HepG2 (cell line): ENCODE data around the gene APRT. TPM values are rescaled to one million over a fixed set of nuclear protein-coding genes. Genes with fewer than 3 reads are reported as not detected.
A peak's percentile ranks its signal among the peaks of the same experiment; 100 is the strongest.

ENCODE experiments used
- CREB1 ChIP-seq, 2 experiments: fragments of 450-650 bp in 1 of 2; IDR thresholded peaks; 2 replicates each; pipeline ENCODE4 v1.6.1; 2016 to 2017; ENCODE audit warnings: control low read depth in 1 of 2, mild to moderate bottlenecking in 1 of 2, missing compliant biosample characterization in 1 of 2, missing genetic modification characterization in 1 of 2
- E2F5 ChIP-seq: sonication (generic); formaldehyde crosslinking; conservative IDR thresholded peaks from 2 replicates; pipeline ENCODE4 v1.4.0; 2020; ENCODE audit warnings: missing genetic modification reagents
- MXD1 ChIP-seq: sonication (generic); formaldehyde crosslinking; IDR thresholded peaks from 2 replicates; pipeline ENCODE4 v1.4.0; 2020; ENCODE audit warnings: mild to moderate bottlenecking, missing genetic modification reagents
- TFDP1 ChIP-seq: IDR thresholded peaks from 2 replicates; pipeline ENCODE4 v1.6.1; 2016; ENCODE audit warnings: missing compliant biosample characterization, missing genetic modification reagents, borderline replicate concordance
- ZBTB21 ChIP-seq: sonication (generic); formaldehyde crosslinking; IDR thresholded peaks from 2 replicates; pipeline ENCODE4 v1.4.0; 2020; ENCODE audit warnings: missing genetic modification reagents
- ZHX2 ChIP-seq, 2 experiments: sonication (generic) in 1 of 2; formaldehyde crosslinking in 1 of 2; IDR thresholded peaks; 2 replicates each; pipeline versions ENCODE4 v1.6.1 to v1.9.0; 2014 to 2022; ENCODE audit warnings: antibody characterized with exemption in 1 of 2, borderline replicate concordance in 1 of 2, inconsistent platforms in 1 of 2, low read depth in 1 of 2, missing genetic modification reagents in 1 of 2
- ZNF235 ChIP-seq: sonication (generic); formaldehyde crosslinking; IDR thresholded peaks from 2 replicates; pipeline ENCODE4 v1.8.1; 2023; ENCODE audit warnings: mild to moderate bottlenecking, missing genetic modification reagents, borderline replicate concordance
- ZNF333 ChIP-seq: sonication (generic); formaldehyde crosslinking; IDR thresholded peaks from 2 replicates; pipeline ENCODE4 v1.4.0; 2020; ENCODE audit warnings: mild to moderate bottlenecking, missing genetic modification reagents, borderline replicate concordance
- ZNF468 ChIP-seq: sonication (generic); formaldehyde crosslinking; IDR thresholded peaks from 2 replicates; pipeline ENCODE4 v1.8.0; 2022; ENCODE audit warnings: mild to moderate bottlenecking, moderate library complexity, missing genetic modification reagents
- ZNF710 ChIP-seq: sonication (generic); formaldehyde crosslinking; IDR thresholded peaks from 2 replicates; pipeline ENCODE4 v1.5.0; 2020; ENCODE audit warnings: mild to moderate bottlenecking, missing genetic modification reagents, borderline replicate concordance
- ZNF776 ChIP-seq: sonication (generic); formaldehyde crosslinking; IDR thresholded peaks from 2 replicates; pipeline ENCODE4 v1.4.0; 2020; ENCODE audit warnings: mild to moderate bottlenecking, missing genetic modification reagents
- polyA plus RNA-seq, 8 experiments: library from polyadenylated mRNA; depleted of rRNA in 3 of 8; stranded (reverse) in 7 of 8; unstranded in 1 of 8; fragments of >200 nt; fragmentation: Illumina TruSeq in 4 of 8; extraction: Trizol in 4 of 8; gene quantifications; 2 replicates each; pipeline versions ENCODE4 v1.2.1 to v1.2.3, GENCODE V29; 2011 to 2016; ENCODE audit warnings: low read depth in 4 of 8, missing spikeins in 1 of 8, mixed read lengths in 1 of 8; ENCODE audit not compliant: insufficient read depth in 1 of 8
- total RNA-seq, 5 experiments: library from RNA; depleted of rRNA; stranded (reverse); fragments of >200 nt; fragmentation: Illumina TruSeq; extraction: Trizol; gene quantifications; 2 replicates each; pipeline ENCODE4 v1.2.3, GENCODE V29; 2016; ENCODE audit warnings: low read depth in 1 of 5

The APRT gene
- total and polyA plus RNA-seq, 2 of the 13 experiments (the other 11 are each of a cell fraction or from before 2014, with no cell fraction given) = 155 to 242 TPM

- TF ChIP-seq TFDP1 (CRISPR knock-in tag) (peak; percentile 16; the same call in 1 of the 2 replicates), ZNF710 (CRISPR knock-in tag) (0 out of 2 replicates have a peak, but pooled peaks have one; percentile 43), MXD1 (CRISPR knock-in tag) (0 out of 2 replicates have a peak, but pooled peaks have one; percentile 45), ZNF235 (CRISPR knock-in tag) (peak; percentile 71; the same call in 1 of the 2 replicates), ZHX2 (IDR thresholded peaks at IDR 0.05; ENCODE audit: low read depth) (no peak), ZHX2 (CRISPR knock-in tag; IDR thresholded peaks at IDR 0.05; ENCODE audit: borderline replicate concordance) (no peak), CREB1 (IDR thresholded peaks at IDR 0.05) (peak; percentile 68; the same call in 1 of the 2 replicates), CREB1 (CRISPR knock-in tag; IDR thresholded peaks at IDR 0.05) (no peak), ZBTB21 (CRISPR knock-in tag) (peak; percentile 57; the same call in 1 of the 2 replicates), ZNF776 (CRISPR knock-in tag) (peak; percentile 55; the same call in 1 of the 2 replicates), ZNF468 (peak; percentile 34; the same call in 1 of the 2 replicates), E2F5 (CRISPR knock-in tag) (0 out of 2 replicates have a peak, but pooled peaks have one; percentile 12), ZNF333 (peak; percentile 78)
Observed at GRCh38 chr16:88817785-88818574, 6.3 kb upstream of the APRT start (continued).
